ENCODE data around the gene SGMS1.

- TF ChIP-seq, protein P1, sequence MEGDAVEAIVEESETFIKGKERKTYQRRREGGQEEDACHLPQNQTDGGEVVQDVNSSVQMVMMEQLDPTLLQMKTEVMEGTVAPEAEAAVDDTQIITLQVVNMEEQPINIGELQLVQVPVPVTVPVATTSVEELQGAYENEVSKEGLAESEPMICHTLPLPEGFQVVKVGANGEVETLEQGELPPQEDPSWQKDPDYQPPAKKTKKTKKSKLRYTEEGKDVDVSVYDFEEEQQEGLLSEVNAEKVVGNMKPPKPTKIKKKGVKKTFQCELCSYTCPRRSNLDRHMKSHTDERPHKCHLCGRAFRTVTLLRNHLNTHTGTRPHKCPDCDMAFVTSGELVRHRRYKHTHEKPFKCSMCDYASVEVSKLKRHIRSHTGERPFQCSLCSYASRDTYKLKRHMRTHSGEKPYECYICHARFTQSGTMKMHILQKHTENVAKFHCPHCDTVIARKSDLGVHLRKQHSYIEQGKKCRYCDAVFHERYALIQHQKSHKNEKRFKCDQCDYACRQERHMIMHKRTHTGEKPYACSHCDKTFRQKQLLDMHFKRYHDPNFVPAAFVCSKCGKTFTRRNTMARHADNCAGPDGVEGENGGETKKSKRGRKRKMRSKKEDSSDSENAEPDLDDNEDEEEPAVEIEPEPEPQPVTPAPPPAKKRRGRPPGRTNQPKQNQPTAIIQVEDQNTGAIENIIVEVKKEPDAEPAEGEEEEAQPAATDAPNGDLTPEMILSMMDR (IDR thresholded peaks at IDR 0.05), result no peak
- no peak for TF ChIP-seq EZH2 (IDR thresholded peaks at IDR 0.05; ENCODE audit: borderline replicate concordance, insufficient read depth, low read depth, low read length, poor library complexity, severe bottlenecking)
Observed at GRCh38 chr10:50294582-50294981, 329.2 kb downstream of the SGMS1 start.
